GM19240 (cell line): ENCODE data around the gene CAPZA2.
"Not testable (repeated sequence)": the region's sequence is repeated elsewhere in the genome, so short reads cannot be mapped to it uniquely, and the experiment has no call there.

Experiments
- DNase-seq: peaks from one replicate; pipeline ENCODE4 v3.0.0; 2011; ENCODE audit warnings: low spot score; ENCODE audit not compliant: insufficient read length

CAPZA2 gene

GRCh38 chr7:116862234-116862950 lies at the start of gene CAPZA2:
TSS of gene CAPZA2 (plus strand) at chr7:116862587. CDS start at chr7:116862612, 25 bp downstream.
- peak; percentile 90 for DNase-seq

GRCh38 chr7:116812860-116813259 lies 49.5 kb upstream of the CAPZA2 start:
- no peak for DNase-seq

GRCh38 chr7:116813371-116813770 lies 49.0 kb upstream of the CAPZA2 start:
- not testable (repeated sequence) for DNase-seq

GRCh38 chr7:116815041-116815440 lies 47.3 kb upstream of the CAPZA2 start:
- DNase-seq: no peak

- no peak for DNase-seq
Measured at GRCh38 chr7:116820149-116820548, 42.2 kb upstream of the CAPZA2 start.

- not testable (repeated sequence) for DNase-seq
Measured at GRCh38 chr7:116821647-116822046, 40.7 kb upstream of the CAPZA2 start.

- DNase-seq: no peak
Measured at GRCh38 chr7:116824449-116824848, 37.9 kb upstream of the CAPZA2 start.

- DNase-seq: no peak
Measured at GRCh38 chr7:116828281-116828680, 34.1 kb upstream of the CAPZA2 start.

GRCh38 chr7:116829041-116829440 lies 33.3 kb upstream of the CAPZA2 start:
- no peak for DNase-seq

GRCh38 chr7:116829493-116829892 lies 32.9 kb upstream of the CAPZA2 start:
- no peak for DNase-seq

- DNase-seq: no peak
Measured at GRCh38 chr7:116832692-116833091, 29.7 kb upstream of the CAPZA2 start.

- DNase-seq: no peak
Measured at GRCh38 chr7:116834815-116835504, 27.4 kb upstream of the CAPZA2 start.

- no peak for DNase-seq
Measured at GRCh38 chr7:116836048-116836447, 26.3 kb upstream of the CAPZA2 start.

- DNase-seq: no peak
Measured at GRCh38 chr7:116836911-116837310, 25.5 kb upstream of the CAPZA2 start.

- DNase-seq: no peak
Measured at GRCh38 chr7:116837586-116837985, 24.8 kb upstream of the CAPZA2 start.

- no peak for DNase-seq
Measured at GRCh38 chr7:116840256-116840655, 22.1 kb upstream of the CAPZA2 start.

GRCh38 chr7:116842371-116842770 lies 20.0 kb upstream of the CAPZA2 start:
- no peak for DNase-seq

GRCh38 chr7:116843378-116843777 lies 19.0 kb upstream of the CAPZA2 start:
- no peak for DNase-seq

- no peak for DNase-seq
Measured at GRCh38 chr7:116851175-116851574, 11.2 kb upstream of the CAPZA2 start.

- DNase-seq: no peak
Measured at GRCh38 chr7:116851671-116852070, 10.7 kb upstream of the CAPZA2 start.

GRCh38 chr7:116854132-116854531 lies 8.3 kb upstream of the CAPZA2 start:
- no peak for DNase-seq

- no peak for DNase-seq
Measured at GRCh38 chr7:116857052-116857451, 5.3 kb upstream of the CAPZA2 start.

GRCh38 chr7:116859323-116859722 lies 3.1 kb upstream of the CAPZA2 start:
- no peak for DNase-seq
